Mesothelial cell of epicardium (in vitro differentiated cells): Measurements from ENCODE around the gene PTPRN2. TPM values are rescaled to one million over a fixed set of nuclear protein-coding genes. Genes with fewer than 3 reads are reported as not detected.

Experiments
- DNase-seq, 2 experiments: peaks; one replicate each; pipeline ENCODE4 v3.0.0; 2021; ENCODE audit warnings: low spot score in 2 of 2; ENCODE audit not compliant: unreplicated experiment in 2 of 2
- H3K27ac Mint-ChIP-seq: 2 replicates; pipeline ENCODE4 v1.8.0; 2021; ENCODE audit warnings: mixed read lengths
- H3K27me3 Mint-ChIP-seq: 2 replicates; pipeline ENCODE4 v1.8.0; 2021; ENCODE audit warnings: low read depth, mixed read lengths
- H3K36me3 Mint-ChIP-seq: 2 replicates; pipeline ENCODE4 v1.8.0; 2021; ENCODE audit warnings: mixed read lengths
- H3K4me1 Mint-ChIP-seq: 2 replicates; pipeline ENCODE4 v1.8.0; 2021; ENCODE audit warnings: mixed read lengths
- H3K4me3 Mint-ChIP-seq: 2 replicates; pipeline ENCODE4 v1.8.0; 2021; ENCODE audit warnings: mild to moderate bottlenecking, moderate library complexity, mixed read lengths
- H3K9me3 Mint-ChIP-seq: 2 replicates; pipeline ENCODE4 v1.8.0; 2021; ENCODE audit warnings: mixed read lengths
- CTCF ChIP-seq: fragments of 200-600 bp; sonication (generic); IDR thresholded peaks from one replicate; pipeline ENCODE4 v1.5.0; 2021; ENCODE audit warnings: antibody characterized with exemption; ENCODE audit not compliant: unreplicated experiment
- total RNA-seq: library from RNA; stranded (reverse); gene quantifications from 3 replicates; pipeline ENCODE4 v1.2.1, GENCODE V29; 2021

The PTPRN2 gene
- total RNA-seq, 1 donor from 2014 or later, result 2.2 TPM

GRCh38 chr7:158532093-158532627 lies 55.5 kb downstream of the PTPRN2 start:
- TF ChIP-seq CTCF, result no peak
- H3K4me1 Mint-ChIP-seq, result peaks cover 13% of the 10 kb centered on the region
- no peak overlapping the region for H3K4me3 Mint-ChIP-seq
- H3K36me3 Mint-ChIP-seq, result no peaks in the 10 kb centered on the region
- H3K27ac Mint-ChIP-seq, result no peak overlapping the region
- no peak for DNase-seq
- no peaks in the 10 kb centered on the region for H3K27me3 Mint-ChIP-seq
- no peaks in the 10 kb centered on the region for H3K9me3 Mint-ChIP-seq

- Mint-ChIP-seq H3K4me1 (peaks cover 13% of the 10 kb centered on the region), H3K36me3 (no peaks in the 10 kb centered on the region), H3K27me3 (no peaks in the 10 kb centered on the region), H3K9me3 (no peaks in the 10 kb centered on the region), H3K27ac (no peak overlapping the region), H3K4me3 (no peak overlapping the region)
- DNase-seq, result no peak
- no peak for TF ChIP-seq CTCF
These were observed 56.0 kb downstream of the PTPRN2 start for GRCh38 chr7:158531661-158532060.

GRCh38 chr7:158530800-158531609 lies 56.6 kb downstream of the PTPRN2 start:
- no peaks in the 10 kb centered on the region for H3K36me3 Mint-ChIP-seq
- no peak for TF ChIP-seq CTCF
- no peak overlapping the region for H3K27ac Mint-ChIP-seq
- H3K4me3 Mint-ChIP-seq, result no peak overlapping the region
- no peak for DNase-seq
- peaks cover 13% of the 10 kb centered on the region for H3K4me1 Mint-ChIP-seq
- no peaks in the 10 kb centered on the region for H3K9me3 Mint-ChIP-seq
- H3K27me3 Mint-ChIP-seq, result no peaks in the 10 kb centered on the region

GRCh38 chr7:158529181-158530096 lies 58.2 kb downstream of the PTPRN2 start:
- peak in 1 of 2 experiments; percentile 49 for DNase-seq
- peak overlapping the region; percentile 32 for H3K4me3 Mint-ChIP-seq
- H3K27me3 Mint-ChIP-seq, result no peaks in the 10 kb centered on the region
- no peak for TF ChIP-seq CTCF
- H3K4me1 Mint-ChIP-seq, result peaks cover 13% of the 10 kb centered on the region
- H3K9me3 Mint-ChIP-seq, result no peaks in the 10 kb centered on the region
- no peaks in the 10 kb centered on the region for H3K36me3 Mint-ChIP-seq
- H3K27ac Mint-ChIP-seq, result peak overlapping the region; percentile 74

- no peaks in the 10 kb centered on the region for H3K27me3 Mint-ChIP-seq
- no peak overlapping the region for H3K27ac Mint-ChIP-seq
- peaks cover 13% of the 10 kb centered on the region for H3K4me1 Mint-ChIP-seq
- TF ChIP-seq CTCF, result no peak
- no peak for DNase-seq
- no peak overlapping the region for H3K4me3 Mint-ChIP-seq
- no peaks in the 10 kb centered on the region for H3K36me3 Mint-ChIP-seq
- no peaks in the 10 kb centered on the region for H3K9me3 Mint-ChIP-seq
These were observed 59.6 kb downstream of the PTPRN2 start for GRCh38 chr7:158527915-158528502.
